ENCODE results near the gene ITPKA.

The ITPKA gene

GRCh38 chr15:41510728-41511127, 17.1 kb downstream of the ITPKA start:
- H3K4me3 ChIP-seq (ENCODE audit: low read depth, low read length): no peak overlapping the region
- no peak for DNase-seq (ENCODE audit: low read depth)
- TF ChIP-seq CTCF (IDR thresholded peaks at IDR 0.05; ENCODE audit: low read depth, low read length, missing control alignments): no peak

- DNase-seq (ENCODE audit: low read depth): no peak
Observed at GRCh38 chr15:41511331-41511898, 17.7 kb downstream of the ITPKA start.

DNA sequence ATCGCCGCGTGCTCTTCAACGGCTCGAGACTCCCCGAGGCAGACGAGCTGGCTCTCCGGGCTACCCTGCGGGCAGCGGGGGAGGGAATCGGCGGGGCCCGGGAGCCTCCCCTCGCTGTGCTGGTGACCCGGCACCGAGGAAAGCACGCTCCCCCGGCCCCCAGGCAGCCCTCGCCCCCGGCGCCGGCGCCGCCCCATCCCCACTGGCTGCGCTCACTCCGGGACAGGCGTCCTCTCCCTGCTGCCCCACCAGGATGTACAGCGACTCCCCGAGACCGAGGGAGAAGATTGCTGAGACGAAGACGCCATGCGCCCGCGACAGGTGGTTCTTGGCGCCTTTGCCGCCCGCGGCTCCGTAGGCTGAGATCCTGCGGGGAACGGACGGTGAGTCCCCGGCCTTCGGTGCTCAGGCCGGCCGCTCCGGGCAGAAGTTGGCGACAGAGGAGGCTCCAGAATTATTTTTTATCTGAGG, 18.3 kb downstream of the ITPKA start:
- no peak for DNase-seq (ENCODE audit: low read depth)

More at GRCh38 chr15:41511331-41511898, 17.7 kb downstream of the ITPKA start:
- no peak for TF ChIP-seq CTCF (IDR thresholded peaks at IDR 0.05; ENCODE audit: low read depth, low read length, missing control alignments)
- H3K4me3 ChIP-seq (ENCODE audit: low read depth, low read length): no peak overlapping the region

GRCh38 chr15:41512512-41512939, 18.9 kb downstream of the ITPKA start:
- peak overlapping the region; percentile 31 for H3K4me3 ChIP-seq (ENCODE audit: low read depth, low read length)
- TF ChIP-seq CTCF (IDR thresholded peaks at IDR 0.05; ENCODE audit: low read depth, low read length, missing control alignments): no peak
- no peak for DNase-seq (ENCODE audit: low read depth)

More for the DNA sequence above, 18.3 kb downstream of the ITPKA start:
- H3K4me3 ChIP-seq (ENCODE audit: low read depth, low read length): no peak overlapping the region; the same call in 1 of the 2 replicates
- no peak for TF ChIP-seq CTCF (IDR thresholded peaks at IDR 0.05; ENCODE audit: low read depth, low read length, missing control alignments)

GRCh38 chr15:41512940-41513505, 19.3 kb downstream of the ITPKA start:
- DNase-seq (ENCODE audit: low read depth): no peak
- no peak for TF ChIP-seq CTCF (IDR thresholded peaks at IDR 0.05; ENCODE audit: low read depth, low read length, missing control alignments)
- H3K4me3 ChIP-seq (ENCODE audit: low read depth, low read length): peak overlapping the region; percentile 31

DNA sequence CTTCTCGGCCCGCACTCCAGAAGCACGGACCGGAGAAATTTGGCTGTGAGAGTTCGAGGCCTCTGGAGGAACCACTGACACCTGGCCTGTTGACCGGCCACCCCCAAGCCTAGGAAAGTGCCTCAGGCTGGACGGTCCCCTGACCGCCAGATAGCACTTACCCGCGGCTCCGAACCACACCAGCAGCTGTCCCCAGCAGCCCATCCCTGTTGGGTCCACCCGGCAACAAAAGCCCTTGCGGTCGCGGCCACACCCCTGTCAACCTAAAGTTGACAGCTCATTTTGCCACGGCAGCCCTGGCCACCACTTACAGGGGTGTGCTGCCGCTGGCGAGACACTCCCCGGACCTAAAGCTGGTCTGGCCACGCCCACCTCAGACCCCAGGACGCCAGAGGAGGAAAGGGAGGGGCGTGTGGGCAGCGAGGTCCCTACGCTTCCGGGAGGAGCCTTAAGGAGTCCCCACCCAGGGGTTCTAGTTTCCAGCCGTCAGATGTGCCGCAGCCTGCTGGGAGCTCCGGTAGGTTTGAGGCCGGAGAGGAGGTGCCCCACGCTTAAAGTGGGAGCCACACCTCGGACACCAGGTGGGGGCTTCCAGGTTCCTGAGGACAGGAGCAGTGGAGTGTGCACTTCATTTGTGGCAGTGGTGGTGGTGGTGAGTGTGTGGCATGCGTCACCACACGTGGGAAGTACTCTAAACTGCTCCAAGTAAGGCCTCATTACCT, 20.0 kb downstream of the ITPKA start, which contains the start of gene LTK:
LTK (minus strand) TSS at position 322 of the 722 bp plus-strand sequence; CDS start at position 204, 118 bp downstream.
- peak within 1 kb of the TSS; percentile 31 for H3K4me3 ChIP-seq (ENCODE audit: low read depth, low read length)
- TF ChIP-seq CTCF (IDR thresholded peaks at IDR 0.05; ENCODE audit: low read depth, low read length, missing control alignments): no peak
- DNase-seq (ENCODE audit: low read depth): no peak
